Prostate gland (tissue), 2 donors: ENCODE data around the gene NXPE3. TPM values are rescaled to one million over a fixed set of nuclear protein-coding genes. Genes with fewer than 3 reads are reported as not detected.

Experiments
- DNase-seq: peaks from one replicate; pipeline ENCODE4 v3.0.0-alpha.2; 2019; ENCODE audit warnings: low spot score
- H3K27ac ChIP-seq, 2 donors: fragments of 200-600 bp; sonication (generic); 2 replicates each; pipeline ENCODE4 v1.5.1; 2017 to 2019
- H3K27me3 ChIP-seq: fragments of 200-600 bp; sonication (generic); replicated peaks from 2 replicates; pipeline ENCODE4 v1.5.1; 2019; ENCODE audit not compliant: insufficient read depth
- H3K36me3 ChIP-seq, 2 donors: fragments of 200-600 bp; sonication (generic); 1 replicate in 1 of 2; 2 replicates in 1 of 2; pipeline versions ENCODE4 v1.5.1 to v1.8.1; 2017 to 2019
- H3K4me1 ChIP-seq: fragments of 200-600 bp; sonication (generic); replicated peaks from 2 replicates; pipeline ENCODE4 v1.5.1; 2019
- H3K4me3 ChIP-seq, 2 donors: fragments of 200-600 bp; sonication (generic); 2 replicates each; pipeline ENCODE4 v1.5.1; 2017 to 2019
- H3K9me3 ChIP-seq: fragments of 200-600 bp; sonication (generic); 2 replicates; pipeline ENCODE4 v1.5.1; 2017
- POLR2A ChIP-seq: fragments of 450-650 bp; IDR thresholded peaks from one replicate; pipeline ENCODE4 v1.6.1; 2016; ENCODE audit warnings: antibody characterized with exemption, mild to moderate bottlenecking
- POLR2AphosphoS5 ChIP-seq: sonication (generic); formaldehyde crosslinking; IDR thresholded peaks from one replicate; pipeline ENCODE4 v1.6.1; 2017; ENCODE audit warnings: antibody characterized with exemption
- WGBS: methylation state at CpG from one replicate; pipeline ENCODE4 v1.1.5; 2018; 5-methylcytosine and 5-hydroxymethylcytosine counted together
- intact Hi-C: fragments of 100-400 bp; cut with DNase I; formaldehyde crosslinking; loops from one replicate; pipeline ENCODE4 v1.14.2; 2022
- total RNA-seq, 2 donors: library from RNA; depleted of rRNA; stranded (reverse); fragments of >200 nt; gene quantifications; one replicate each; pipeline ENCODE4 v1.1.0, GENCODE V29; 2016
- TF ChIP-seq, protein P1 (sequence below), 4 experiments: fragments of 200-600 bp in 2 of 4; fragments of 450-650 bp in 2 of 4; sonication (generic) in 2 of 4; IDR thresholded peaks; 1 replicate in 3 of 4; 2 replicates in 1 of 4; pipeline ENCODE4 v1.5.1; 2016 to 2019; ENCODE audit warnings: antibody characterized with exemption in 4 of 4, mild to moderate bottlenecking in 2 of 4, moderate library complexity in 2 of 4

NXPE3 gene
- total RNA-seq, 2 donors from 2014 or later, result 7.8 to 14.1 TPM

- no peaks in the 10 kb centered on the region for H3K4me1 ChIP-seq
- H3K36me3 ChIP-seq, result no peaks in the 10 kb centered on the region
- WGBS, result 94% methylated on average over 2 of the region's 2 CpGs
- no peak overlapping the region for H3K27ac ChIP-seq
- intact Hi-C loops, result loop anchor here (10.0 kb wide), 2 partner anchors 323 to 723 kb away; no protein-coding TSS in a partner anchor
- no peaks in the 10 kb centered on the region for H3K27me3 ChIP-seq
- TF ChIP-seq, protein P1, sequence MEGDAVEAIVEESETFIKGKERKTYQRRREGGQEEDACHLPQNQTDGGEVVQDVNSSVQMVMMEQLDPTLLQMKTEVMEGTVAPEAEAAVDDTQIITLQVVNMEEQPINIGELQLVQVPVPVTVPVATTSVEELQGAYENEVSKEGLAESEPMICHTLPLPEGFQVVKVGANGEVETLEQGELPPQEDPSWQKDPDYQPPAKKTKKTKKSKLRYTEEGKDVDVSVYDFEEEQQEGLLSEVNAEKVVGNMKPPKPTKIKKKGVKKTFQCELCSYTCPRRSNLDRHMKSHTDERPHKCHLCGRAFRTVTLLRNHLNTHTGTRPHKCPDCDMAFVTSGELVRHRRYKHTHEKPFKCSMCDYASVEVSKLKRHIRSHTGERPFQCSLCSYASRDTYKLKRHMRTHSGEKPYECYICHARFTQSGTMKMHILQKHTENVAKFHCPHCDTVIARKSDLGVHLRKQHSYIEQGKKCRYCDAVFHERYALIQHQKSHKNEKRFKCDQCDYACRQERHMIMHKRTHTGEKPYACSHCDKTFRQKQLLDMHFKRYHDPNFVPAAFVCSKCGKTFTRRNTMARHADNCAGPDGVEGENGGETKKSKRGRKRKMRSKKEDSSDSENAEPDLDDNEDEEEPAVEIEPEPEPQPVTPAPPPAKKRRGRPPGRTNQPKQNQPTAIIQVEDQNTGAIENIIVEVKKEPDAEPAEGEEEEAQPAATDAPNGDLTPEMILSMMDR (IDR thresholded peaks at IDR 0.05), result no peak
- no peak for TF ChIP-seq POLR2AphosphoS5
- TF ChIP-seq POLR2A, result no peak
- no peak for DNase-seq
- no peak overlapping the region for H3K4me3 ChIP-seq
- no peaks in the 10 kb centered on the region for H3K9me3 ChIP-seq
Measured at GRCh38 chr3:101811875-101812274, 32.9 kb downstream of the NXPE3 start.

DNA sequence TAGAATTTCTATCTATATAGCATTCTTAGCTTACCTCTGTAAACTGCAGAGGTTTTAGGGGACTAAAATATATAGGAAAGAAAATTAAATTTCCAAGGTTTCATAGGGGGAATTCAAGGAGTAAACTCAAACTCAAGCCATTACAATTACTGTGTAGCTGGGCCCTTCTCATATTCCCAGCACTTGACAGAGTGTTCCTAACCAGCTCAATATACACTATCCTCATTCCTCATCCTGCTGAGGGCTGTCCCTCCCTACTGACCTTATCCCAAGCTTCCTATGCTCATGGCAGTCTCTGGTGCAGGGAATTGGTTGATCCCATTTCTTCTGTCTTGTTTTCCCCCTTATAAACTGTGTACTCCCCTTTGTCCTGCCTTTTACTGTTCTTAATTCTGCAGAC lies 33.9 kb downstream of the NXPE3 start:
- H3K4me3 ChIP-seq, result no peak overlapping the region
- TF ChIP-seq POLR2AphosphoS5, result no peak
- TF ChIP-seq, protein P1 (IDR thresholded peaks at IDR 0.05), result no peak
- TF ChIP-seq POLR2A, result no peak
- no peaks in the 10 kb centered on the region for H3K36me3 ChIP-seq
- H3K27ac ChIP-seq, result no peak overlapping the region
- no peaks in the 10 kb centered on the region for H3K4me1 ChIP-seq
- DNase-seq, result no peak
- intact Hi-C loops, result loop anchor here (10.0 kb wide), 2 partner anchors 322 to 722 kb away; no protein-coding TSS in a partner anchor
- H3K9me3 ChIP-seq, result no peaks in the 10 kb centered on the region
- H3K27me3 ChIP-seq, result no peaks in the 10 kb centered on the region

GRCh38 chr3:101813817-101814440 lies 34.9 kb downstream of the NXPE3 start:
- H3K27me3 ChIP-seq, result no peaks in the 10 kb centered on the region
- H3K27ac ChIP-seq, result no peak overlapping the region
- TF ChIP-seq POLR2A, result no peak
- TF ChIP-seq, protein P1 (IDR thresholded peaks at IDR 0.05), result peak; percentile 45 to 75 (median 65)
- H3K9me3 ChIP-seq, result no peaks in the 10 kb centered on the region
- DNase-seq, result no peak
- H3K4me1 ChIP-seq, result no peaks in the 10 kb centered on the region
- H3K36me3 ChIP-seq, result no peaks in the 10 kb centered on the region
- intact Hi-C loops, result loop anchor here (10.0 kb wide), 2 partner anchors 321 to 721 kb away; no protein-coding TSS in a partner anchor
- 53% methylated on average over 7 of the region's 7 CpGs for WGBS
- no peak overlapping the region for H3K4me3 ChIP-seq

DNA sequence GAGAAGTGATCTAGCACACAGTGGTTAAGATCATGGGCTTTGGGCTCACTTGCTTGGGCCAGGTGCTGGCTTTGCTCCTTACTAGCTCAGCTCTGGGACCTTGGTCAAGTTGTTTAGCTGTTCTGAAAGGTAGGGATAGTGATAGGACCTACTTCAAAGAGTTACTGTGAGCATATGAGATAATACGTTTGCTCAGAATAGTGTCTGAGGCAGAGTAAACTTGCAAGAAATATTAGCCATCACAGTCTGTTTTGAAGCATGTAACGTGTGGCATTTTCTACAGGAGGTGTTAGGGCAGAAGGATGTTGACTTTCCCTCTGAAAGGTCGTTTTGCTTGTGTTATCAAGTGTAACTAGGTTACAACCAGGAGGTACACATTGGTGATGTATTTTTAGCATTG lies 35.8 kb downstream of the NXPE3 start:
- TF ChIP-seq POLR2AphosphoS5 (no peak), POLR2A (no peak)
- TF ChIP-seq, protein P1 (IDR thresholded peaks at IDR 0.05), result no peak
- H3K27me3 ChIP-seq, result no peaks in the 10 kb centered on the region
- DNase-seq, result no peak
- H3K4me3 ChIP-seq, result no peak overlapping the region
- no peaks in the 10 kb centered on the region for H3K4me1 ChIP-seq
- no peaks in the 10 kb centered on the region for H3K36me3 ChIP-seq
- no peaks in the 10 kb centered on the region for H3K9me3 ChIP-seq
- intact Hi-C loops, result loop anchor here (10.0 kb wide), 2 partner anchors 320 to 720 kb away; no protein-coding TSS in a partner anchor
- WGBS, result 44% methylated on average over 3 of the region's 3 CpGs
- no peak overlapping the region for H3K27ac ChIP-seq
